Measurements from ENCODE around the gene CDR2L.

- TF ChIP-seq POLR2A (IDR thresholded peaks at IDR 0.05) (no peak), CTCF (IDR thresholded peaks at IDR 0.05 in 4 of 5, conservative IDR thresholded peaks at IDR 0.05 in 1 of 5) (no peak)
These were observed 3.2 kb downstream of the CDR2L start for GRCh38 chr17:74990581-74991105.

All from gastrocnemius medialis (tissue), 4 donors.